ENCODE results near the gene RARA.
"Not testable (repeated sequence)": the region's sequence is repeated elsewhere in the genome, so short reads cannot be mapped to it uniquely, and the experiment has no call there.

Gene RARA

DNA sequence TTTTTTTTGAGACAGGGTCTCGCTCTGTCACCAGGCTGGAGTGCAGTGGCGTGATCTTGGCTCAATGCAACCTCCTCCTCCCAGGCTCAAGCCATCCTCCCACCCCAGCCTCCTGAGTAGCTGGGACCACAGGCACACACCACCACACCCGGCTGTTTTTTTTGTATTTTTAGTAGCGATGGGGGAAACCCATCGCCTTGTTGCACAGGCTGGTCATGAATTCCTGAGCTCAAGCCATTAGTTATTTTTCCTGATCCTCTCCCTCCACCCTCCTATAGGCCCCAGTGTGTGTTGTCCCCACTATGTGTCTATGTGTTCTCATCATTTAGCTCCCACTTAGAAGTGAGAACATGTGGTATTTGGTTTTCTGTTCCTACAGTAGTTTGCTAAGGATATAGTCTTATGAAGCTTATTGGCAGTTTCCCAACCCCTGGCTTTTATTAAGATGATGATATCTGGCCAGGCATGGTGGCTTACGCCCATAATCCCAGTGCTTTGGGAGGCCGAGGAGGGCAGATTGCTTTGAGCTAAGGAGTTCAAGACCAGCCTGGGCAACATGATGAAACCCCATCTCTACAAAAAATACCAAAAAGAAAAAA is 9.7 kb upstream of the RARA start:
- DNase-seq, result not testable (repeated sequence)

DNA sequence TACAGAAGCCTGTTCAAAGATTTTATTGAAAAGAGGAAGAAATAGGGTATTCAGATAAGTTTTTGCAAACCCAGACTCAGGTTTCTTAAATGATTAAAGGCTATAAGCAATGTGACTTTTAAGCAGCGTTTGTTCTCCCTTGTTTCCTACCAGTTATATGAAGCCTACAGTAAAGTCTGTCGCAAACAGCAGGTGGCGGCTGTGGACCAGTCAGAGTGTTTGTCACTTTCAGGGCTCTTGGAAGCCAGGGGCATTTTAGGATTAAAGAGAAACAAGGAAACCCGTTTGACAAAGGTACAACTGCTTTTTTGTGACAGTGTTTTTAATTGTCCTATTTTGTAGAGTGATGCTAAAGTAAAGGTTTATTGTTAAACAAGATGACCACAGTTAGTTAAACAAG is 7.7 kb upstream of the RARA start:
- DNase-seq, result no peak

DNA sequence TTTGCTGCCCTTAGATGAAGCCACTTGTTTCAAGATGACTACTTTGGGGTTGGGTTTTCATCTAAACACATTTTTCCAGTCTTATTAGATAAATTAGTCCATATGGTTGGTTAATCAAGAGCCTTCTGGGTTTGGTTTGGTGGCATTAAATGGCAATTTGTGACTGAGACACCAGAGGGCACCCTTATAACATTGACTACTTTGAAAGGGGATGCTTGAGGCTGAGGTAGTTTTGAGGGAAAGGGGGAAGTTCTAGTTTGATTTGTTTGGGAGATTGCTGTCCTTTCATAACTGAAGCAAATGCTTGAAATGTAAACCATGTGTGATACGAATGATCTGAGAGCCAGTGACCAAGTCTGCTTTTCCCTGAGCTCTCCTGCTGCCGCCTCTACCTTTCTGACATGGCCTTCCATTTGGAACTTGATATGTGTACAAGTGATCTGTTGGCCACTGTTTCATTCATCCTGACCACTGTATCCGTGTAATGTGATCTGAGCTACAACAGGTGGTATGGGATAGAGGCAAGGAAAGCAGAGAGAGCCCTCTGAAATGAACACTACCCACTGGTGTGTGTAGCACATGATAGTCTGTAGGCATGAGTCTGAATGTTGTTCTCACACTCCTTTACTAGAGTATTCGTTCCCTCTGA is 5.8 kb upstream of the RARA start:
- DNase-seq, result no peak

DNA sequence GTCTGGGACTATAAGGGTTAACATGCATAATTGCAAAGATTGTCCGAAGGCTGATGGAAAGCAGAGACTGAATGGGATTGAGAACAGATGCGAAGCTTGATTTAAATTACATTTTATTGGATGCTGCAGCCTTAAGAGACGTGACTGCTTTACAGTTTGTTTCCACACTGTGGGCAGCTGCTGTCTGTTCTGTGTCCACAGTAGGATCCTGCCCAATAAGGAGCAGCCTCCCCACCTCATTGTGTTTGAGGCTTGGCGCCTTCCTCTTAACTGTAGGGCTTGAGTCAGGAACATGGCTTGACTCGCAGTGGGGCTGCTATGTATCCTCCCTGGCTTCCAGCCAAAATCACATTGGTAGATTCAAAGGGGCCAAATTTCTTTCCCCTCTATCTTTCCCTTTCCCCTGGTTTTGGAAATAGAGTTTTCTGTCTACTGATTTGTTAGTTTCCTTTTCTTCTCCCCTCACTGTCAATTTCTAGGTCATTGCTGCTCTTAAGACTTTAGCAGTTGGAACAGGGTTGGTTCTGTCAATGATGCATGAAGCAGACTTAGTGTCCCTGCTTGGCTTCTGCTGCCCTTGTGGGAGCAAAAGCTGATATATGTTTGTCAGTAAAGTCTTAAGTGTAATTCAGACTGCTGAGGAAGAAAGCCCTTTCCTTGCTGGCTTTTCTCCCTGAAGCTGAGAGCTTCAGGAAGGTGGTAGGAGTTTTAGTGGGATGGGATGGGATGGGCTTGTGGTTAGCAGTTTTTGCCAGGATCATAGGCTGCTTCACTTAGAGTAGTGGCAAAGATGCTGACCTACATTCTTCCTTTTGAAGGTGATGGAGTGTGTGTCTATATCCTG is 5.0 kb upstream of the RARA start:
- DNase-seq, result no peak

DNA sequence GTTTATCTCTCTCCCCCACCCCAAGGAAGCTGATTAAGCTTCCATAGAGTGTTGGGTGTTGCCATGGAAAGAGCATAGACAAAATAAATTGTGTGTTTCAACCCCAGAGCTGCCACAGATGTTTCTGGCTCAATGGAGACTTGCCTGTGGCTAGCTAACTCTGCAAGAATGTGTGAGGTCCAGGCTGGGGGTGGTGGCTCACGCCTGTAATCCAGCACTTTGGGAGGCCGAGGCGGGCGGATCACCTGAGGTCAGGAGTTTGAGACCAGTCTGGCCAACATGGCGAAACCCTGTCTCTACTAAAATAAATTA is 4.5 kb upstream of the RARA start:
- not testable (repeated sequence) for DNase-seq

DNA sequence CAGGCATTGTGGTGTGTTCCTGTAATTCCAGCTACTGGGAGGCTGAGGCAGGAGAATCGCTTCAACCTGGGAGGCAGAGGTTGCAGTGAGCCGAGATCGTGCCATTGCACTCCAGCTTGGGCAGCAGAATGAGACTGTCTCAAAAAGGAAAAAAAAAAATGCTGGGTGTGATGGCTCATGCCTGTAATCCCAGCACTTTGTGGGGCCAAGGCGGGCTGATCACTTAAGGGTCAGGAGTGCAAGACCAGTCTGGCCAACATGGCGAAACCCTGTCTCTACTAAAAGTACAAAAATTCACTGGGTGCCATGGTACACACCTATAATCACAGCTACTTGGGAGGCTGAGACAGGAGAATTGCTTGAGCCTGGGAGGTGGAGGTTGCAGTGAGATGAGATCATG is 4.1 kb upstream of the RARA start:
- not testable (repeated sequence) for DNase-seq

DNA sequence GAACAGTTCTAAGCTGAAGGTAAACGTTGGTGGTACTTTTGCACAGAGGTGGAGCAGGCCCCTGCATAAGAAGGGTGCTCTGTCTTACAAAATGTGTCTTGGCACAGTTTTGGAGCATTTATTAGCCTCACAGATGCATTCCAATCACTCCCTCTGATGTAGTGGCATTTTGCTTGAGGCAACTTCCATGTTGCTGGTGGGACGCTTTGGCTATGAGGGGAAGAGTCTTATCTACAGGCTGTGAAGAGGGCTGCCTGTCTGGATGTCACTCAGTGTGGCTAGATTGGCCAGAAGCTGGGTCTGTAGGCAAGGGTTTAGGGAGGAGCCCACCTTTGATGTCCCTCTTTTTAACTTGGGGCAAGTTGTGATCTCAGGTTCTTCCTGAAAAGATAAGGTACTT is 2.6 kb upstream of the RARA start:
- no peak for DNase-seq

DNA sequence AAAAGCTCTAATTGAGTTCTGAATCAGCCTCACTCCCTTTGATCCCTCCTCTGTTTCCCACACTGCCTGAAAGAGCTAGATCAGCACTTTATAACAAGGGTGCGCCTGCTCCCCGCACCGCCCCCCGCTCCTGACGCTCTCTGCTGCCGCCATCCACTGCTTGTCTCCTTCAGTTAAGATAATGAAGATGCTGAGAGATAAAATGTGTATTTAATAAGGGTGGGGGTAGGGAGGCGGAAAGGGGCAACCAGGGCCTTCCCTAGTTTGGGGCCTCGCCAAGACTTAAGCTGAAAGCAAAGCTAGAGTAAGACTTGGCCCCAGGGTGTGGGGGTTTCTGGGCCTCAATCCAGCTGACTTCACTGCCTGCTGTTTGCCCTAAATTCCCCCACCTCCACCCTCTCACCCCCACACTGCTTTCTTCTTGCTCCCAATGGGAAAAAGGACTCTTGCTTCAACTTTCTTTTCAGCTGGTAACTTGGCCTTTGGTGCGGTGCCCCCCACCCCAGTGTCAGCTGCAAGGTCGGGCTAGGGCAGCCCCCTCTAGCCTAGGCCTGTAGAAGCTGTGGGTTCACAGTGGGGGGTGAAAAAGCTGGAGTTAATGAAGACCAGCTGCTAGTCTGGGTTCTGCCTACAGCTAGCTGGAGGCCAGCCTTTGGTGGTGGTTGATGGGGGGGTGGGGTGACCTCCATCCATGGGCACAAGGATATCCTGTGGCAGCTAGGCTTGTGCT is 1.8 kb upstream of the RARA start:
- DNase-seq, result no peak

DNA sequence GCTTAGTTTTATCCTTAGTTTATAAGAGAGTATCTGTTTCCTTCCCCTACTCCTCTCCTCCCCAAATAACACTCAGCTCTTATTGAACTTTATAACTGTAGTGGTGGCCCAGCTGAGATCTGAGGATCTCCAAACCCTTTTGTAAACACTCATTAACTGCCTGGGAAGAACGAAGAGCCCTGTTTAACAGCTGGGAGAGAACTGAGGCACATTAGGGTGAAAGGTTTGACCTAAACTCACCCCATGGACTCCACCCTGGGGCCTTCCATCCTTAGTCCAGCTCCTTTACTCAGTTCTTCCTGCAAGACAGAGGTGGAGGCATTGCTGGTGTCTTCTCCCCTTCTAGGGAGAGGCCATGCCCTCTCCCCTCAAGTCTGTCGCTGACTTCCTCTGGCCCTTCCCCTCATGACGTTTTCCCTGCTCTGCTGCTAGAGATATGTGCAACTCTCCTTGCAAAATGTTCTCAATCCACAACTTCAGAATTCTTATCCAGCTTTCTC is 1.2 kb upstream of the RARA start:
- no peak for DNase-seq

DNA sequence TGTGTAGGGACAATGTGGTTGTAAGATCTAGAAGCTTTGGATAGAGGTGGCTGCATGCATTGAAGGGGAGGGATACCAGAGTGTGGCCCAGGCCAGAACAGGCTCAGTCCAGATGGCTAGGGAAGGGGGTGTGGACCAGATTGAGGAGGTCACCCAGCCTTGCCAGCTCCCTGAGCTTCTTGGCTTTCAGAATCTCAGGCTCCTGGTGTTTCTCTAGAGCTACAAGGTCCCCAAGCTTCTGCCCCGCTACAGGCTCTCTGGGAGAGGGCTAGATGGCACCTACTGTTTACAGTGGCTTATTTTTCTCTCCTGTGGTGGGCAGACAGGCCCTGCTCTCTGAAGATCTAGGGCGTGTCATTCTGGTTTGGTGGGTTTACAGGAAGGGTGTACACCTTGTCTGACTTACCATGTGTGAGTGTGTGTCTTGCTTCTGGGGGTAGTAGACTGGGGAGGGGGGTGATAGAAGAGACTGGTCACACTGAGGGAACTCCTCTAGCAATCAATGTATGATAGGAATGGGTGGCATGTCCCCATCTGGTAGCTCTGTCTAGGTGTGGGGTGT is 1.1 kb downstream of the RARA start:
- no peak for DNase-seq

DNA sequence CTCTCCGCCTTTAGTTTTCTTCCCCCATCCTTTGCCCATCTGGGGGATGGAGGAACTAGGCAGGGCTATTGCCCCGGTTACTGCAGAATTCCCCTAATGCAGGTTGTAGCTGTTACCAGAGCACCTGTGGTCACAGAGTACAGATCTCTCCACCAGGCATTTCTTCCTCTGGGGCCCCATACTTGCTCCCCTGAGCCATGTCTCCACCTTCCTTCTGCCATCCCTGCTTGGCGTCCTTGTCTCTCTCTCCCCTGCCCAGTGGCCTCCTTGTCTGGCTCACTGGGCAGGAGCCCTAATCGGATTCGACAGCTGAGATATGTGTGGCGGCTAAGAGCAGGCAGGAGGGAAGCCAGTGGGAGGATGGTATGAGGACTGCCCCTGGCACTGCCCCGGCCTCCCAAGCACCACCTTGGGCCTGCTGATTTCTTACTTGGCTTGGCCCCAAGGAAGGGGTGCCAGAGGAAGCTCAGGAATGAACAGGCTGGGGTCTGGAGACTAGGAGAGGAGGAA is 2.0 kb downstream of the RARA start:
- DNase-seq, result no peak

DNA sequence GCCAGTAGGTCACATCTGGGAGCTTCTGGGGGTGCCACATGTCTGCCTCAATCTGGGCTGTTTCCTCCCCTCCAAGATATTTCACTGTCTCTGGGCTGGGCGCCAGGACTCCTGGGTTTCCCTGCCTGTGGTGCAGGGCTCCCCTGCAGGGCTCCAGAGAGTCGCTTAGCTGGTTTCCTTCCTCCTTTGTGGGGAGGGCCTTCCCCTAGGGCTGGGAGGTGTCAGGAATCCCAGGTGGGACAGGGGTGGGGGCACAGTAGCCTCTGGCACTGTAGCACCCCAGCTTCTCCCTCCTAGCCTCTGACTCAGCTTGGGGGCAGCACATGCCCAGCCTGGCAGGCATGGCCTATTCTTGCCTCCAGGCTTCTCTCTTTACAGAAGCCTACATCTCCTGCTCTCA is 2.6 kb downstream of the RARA start:
- no peak for DNase-seq

DNA sequence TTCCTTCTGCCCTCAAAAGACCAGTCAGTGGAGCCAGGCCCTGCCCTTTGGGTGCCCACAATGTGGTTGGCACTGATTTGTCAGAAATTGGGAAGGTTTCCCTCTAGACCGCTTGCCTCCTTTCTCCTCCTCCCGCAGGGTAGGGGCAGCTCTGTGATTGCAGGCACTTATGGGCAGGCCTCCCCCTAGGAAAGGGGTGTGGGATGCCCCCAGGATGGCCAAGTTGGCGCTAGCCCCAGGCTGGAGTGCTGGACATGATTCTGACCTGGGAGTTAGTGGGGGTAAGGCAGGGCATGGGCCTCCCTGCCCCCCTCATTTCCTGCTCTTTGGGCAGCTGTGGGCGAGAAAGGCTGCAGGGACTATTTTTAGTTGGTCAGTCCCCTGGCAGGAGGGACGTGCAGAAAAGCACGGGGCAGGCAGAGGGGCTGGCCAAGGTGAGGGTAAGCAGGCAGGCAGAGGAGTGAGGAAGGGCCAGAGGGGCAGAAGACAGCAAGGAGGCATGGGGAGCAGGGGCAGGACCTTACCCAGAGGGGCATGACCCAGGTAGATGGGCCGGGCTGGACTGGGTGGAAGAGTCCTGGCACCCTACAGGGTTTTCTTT is 3.3 kb downstream of the RARA start:
- DNase-seq, result no peak

DNA sequence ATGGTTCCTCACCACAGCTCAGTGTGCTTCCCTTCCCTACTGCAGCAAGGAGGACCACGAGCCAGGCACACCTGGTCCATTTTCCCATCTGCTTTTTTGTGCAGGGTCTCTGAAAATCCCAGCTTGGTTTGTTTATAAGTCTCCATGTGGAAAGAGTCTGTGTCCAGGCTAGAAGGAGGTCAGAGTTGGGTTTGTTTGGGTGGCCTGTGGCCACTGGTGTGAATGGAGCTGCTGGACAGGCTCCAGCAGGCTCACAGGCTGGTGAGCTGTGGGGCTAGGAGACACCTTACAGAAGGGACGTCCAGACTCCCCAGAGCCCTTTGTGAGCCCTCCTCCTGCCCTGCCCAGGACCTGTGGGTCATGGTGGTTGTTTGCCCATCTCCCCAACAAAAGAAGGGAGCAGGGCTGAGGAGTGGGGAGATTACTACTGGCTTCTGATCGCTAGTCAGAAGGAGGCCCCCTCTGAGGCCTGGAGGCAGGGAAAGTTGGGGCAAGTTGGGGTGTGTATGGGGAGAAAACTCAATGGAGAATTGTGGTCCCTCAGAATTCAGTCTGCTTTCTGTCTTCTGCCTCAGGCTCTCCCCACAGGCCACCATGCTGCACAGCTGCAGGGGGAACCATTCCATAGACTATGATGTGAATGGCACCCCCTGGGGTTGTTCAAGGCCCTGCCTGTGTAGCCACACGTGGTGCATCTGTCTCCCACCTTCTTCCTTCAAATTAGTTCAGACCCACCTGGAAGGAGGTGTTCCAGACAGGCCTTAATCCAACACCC is 4.1 kb downstream of the RARA start:
- DNase-seq, result no peak

DNA sequence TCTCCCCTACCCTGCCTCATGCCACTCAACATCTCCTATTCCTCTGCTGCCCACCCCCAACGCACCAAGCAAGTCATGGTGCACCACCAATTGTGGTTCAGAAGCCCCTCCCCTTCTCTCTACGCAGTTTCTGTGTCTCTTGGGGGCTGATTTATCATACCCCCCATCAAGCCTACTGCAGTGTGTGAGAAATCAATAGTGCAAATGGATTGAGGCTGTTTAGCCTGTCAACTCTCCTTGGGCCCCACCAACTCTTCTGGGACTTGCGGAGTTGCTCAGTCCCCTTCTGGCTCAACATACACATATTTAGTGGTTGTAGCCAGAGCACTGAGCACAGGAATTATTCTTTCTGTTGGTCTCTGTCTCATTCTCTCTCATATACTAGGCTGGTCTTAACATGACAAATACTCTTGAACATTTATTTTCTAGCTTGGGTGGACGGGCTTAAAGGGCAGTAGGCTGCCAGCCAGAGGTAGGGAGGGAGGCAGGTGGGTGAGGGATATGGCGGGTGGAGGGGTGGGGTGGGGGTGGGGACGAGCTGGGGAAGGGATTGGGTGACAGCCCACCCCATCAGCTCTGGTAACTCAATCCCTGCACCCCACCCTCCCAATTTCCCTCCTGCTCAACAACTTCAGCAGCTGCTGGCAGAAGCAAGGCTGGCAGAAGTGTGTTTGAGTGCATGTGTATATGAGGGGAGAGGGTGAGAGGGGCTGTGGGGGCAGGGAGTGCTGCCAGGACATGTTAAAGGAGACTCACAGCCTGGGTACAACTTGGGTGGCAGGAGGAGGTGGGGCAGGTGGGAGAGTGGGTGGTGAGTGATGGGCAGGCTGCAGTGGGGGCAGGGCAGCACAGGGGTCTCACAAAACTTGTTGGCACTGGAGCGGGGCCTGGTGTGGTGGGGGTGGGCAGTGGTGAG is 4.9 kb downstream of the RARA start:
- no peak for DNase-seq

DNA sequence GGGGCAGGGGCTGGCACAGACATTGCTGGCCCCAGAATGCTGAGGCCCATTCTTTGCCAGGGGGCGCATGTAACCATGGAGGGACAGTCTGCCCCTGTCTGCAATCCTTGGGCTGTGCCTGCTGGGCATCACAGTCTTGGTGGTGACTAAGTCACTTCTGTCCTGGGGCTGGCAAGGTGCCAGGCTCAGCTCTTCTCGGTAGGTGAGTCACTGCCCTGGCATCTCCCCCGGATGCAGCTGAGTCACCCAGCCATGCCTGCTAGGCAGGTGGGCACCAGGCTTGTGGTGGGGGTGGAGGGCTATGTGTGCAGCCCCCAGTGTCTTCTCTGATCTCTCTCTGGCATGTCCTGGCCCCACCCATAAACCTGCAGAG is 5.6 kb downstream of the RARA start:
- DNase-seq, result peak; percentile 89

DNA sequence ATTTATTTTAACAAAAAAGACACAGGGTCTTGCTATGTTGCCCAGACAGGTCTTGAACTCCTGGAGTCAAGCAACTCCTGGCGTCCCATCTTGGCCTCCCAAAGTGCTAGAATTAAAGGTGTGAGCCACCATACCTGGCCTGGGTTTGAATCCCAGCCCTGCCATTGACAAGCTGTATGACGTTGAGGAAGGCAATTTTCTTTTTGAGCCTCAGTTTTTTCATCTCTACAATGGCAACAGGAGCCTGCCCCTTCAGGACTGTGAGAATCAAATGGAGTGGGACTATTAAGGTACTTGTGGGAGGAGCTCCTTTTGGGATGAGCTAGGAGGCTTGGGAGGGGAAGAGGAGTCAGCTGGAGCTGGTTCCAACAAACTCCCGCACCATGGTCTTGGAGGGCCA is 6.2 kb downstream of the RARA start:
- DNase-seq, result no peak

DNA sequence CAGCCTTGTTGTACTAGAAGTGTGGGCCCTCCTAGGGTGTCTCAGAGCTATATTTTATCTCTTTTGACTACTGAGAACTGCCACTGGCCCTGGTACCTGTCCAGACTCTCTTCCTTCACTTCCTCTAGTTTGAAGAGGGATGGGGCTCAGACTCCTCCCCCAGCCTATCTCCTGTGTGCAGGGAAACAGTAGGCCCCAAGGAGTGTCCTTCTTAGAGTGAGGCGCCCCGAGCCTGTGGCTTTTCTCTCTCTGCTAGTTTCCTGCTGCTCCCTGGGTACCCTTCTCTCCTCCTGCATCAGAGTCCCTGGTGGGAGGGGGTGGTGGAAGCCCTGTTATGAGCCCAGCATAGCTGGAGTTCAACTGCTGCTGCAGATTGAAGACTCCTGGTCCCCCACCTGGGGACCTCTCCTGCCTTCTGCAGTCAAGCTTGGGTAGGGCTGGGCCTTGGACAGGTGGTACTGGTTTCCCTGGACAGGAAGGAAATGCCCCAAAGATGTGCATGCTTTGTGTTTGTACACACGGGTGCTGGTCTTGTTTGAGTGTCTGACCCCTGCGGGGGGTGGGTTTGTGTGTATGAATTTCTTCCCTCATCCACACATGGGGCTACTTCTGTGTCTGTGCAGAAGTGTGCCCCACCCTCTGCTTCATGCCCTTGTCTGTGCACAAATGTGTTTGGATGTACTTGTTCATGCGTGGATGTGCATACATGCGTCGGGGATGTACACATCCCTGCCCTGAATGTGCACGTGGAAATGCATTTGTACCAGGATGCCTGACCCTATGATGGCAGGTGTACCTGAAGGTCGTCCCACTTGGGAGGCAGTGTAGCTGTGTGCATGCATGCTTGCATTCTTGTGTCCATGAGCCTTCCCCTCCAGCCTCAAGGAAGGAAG is 6.9 kb downstream of the RARA start:
- DNase-seq, result no peak

DNA sequence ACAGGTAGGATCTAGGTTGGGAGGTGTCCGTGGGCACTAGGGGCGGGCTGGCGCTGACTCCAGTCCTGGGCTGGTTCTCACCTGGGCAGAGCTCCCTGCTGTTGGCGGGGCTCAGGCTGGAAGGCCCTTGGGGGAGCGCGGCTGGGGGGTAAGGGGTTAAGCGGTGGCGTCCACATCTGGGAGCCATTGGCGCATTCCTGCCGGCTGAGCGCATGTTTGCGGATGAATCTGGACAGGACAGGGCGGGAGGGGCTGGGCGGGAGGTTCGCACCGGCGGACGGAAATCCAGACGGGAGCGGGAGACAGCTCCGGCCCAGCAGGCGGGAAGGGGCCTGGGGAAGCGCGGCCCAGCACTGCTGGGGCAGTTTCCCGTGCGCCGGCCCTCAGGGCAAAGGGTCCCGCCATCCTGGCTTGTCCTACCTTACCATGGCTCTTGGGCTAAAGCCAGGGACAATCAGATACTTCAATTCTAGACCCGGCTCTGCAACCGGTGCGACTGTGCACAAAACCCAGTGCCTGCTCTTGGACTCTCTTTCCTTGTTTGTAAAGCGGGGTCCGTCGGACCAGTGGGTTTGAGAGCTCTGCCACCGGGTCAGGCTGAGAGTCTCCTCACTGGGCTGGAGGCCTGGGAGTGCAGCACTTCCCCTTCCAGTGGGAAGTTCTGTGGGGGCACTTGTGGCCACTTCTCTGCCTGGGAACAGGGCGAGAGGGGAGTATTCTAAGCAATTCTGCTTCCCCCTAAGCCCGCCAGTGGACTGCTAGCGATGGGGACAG is 7.8 kb downstream of the RARA start:
- DNase-seq, result no peak
